Kidney epithelial cell (primary cell): ENCODE measurements around the gene RYR1. TPM values are rescaled to one million over a fixed set of nuclear protein-coding genes. Genes with fewer than 3 reads are reported as not detected.
"Not testable (repeated sequence)": the region's sequence is repeated elsewhere in the genome, so short reads cannot be mapped to it uniquely, and the experiment has no call there.

Source experiments
- DNase-seq: peaks from one replicate; pipeline ENCODE4 v3.0.0-alpha.2; 2010; ENCODE audit warnings: low read depth
- H3K27me3 ChIP-seq: 2 replicates; pipeline ENCODE4 v1.6.0; 2011; ENCODE audit warnings: low read length; ENCODE audit not compliant: control insufficient read depth, insufficient read depth
- H3K36me3 ChIP-seq: 2 replicates; pipeline ENCODE4 v1.5.1; 2011; ENCODE audit warnings: low read length; ENCODE audit not compliant: control insufficient read depth, insufficient read depth
- H3K4me3 ChIP-seq: 2 replicates; pipeline ENCODE4 v1.5.1; 2011; ENCODE audit warnings: low read depth, mild to moderate bottlenecking, control low read depth, low read length
- total RNA-seq: library from RNA; depleted of rRNA; stranded (reverse); fragments of >200 nt; gene quantifications from 2 replicates; pipeline ENCODE4 v1.2.3, GENCODE V29; 2015
- TF ChIP-seq, protein P1 (sequence below): IDR thresholded peaks from 2 replicates; pipeline ENCODE4 v1.5.1; 2011; ENCODE audit warnings: mild to moderate bottlenecking, moderate library complexity, low read length, control low read depth, inconsistent platforms; ENCODE audit not compliant: insufficient read depth, poor library complexity, severe bottlenecking

RYR1 gene
- total RNA-seq, 1 donor from 2014 or later, result 0.17 TPM

DNA sequence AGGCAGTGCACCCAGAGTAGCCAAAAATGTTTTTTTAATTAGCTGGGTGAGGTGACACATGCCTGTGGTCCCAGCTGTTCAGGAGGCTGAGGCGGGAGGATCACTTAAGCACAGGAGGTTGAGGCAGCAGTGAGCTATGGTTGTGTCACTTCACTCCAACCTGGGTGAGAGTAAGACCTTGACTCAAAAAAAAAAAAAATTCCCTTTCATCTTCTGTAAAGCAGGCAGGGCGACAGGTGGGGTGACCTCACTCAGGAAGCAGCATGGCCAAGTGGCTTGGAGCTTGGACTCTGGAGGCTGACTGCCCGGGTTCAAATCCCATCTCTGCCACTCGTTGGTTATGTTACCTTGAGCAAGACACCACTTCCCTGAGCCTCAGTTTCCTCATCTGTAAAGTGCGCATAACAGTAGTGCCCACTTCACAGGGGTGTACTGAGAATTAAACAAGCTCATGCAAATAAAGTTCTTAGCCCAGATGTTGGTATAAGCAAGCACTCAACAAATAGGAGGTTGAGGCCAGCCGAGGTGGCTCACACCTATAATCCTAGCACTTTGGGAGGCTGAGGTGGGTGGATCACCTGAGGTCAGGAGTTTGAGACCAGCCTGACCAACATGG, 136.0 kb downstream of the RYR1 start:
- Histone ChIP-seq H3K36me3 (no peaks in the 10 kb centered on the region), H3K27me3 (peaks cover 21% of the 10 kb centered on the region), H3K4me3 (no peak overlapping the region)
- DNase-seq, result no peak
- TF ChIP-seq, protein P1, sequence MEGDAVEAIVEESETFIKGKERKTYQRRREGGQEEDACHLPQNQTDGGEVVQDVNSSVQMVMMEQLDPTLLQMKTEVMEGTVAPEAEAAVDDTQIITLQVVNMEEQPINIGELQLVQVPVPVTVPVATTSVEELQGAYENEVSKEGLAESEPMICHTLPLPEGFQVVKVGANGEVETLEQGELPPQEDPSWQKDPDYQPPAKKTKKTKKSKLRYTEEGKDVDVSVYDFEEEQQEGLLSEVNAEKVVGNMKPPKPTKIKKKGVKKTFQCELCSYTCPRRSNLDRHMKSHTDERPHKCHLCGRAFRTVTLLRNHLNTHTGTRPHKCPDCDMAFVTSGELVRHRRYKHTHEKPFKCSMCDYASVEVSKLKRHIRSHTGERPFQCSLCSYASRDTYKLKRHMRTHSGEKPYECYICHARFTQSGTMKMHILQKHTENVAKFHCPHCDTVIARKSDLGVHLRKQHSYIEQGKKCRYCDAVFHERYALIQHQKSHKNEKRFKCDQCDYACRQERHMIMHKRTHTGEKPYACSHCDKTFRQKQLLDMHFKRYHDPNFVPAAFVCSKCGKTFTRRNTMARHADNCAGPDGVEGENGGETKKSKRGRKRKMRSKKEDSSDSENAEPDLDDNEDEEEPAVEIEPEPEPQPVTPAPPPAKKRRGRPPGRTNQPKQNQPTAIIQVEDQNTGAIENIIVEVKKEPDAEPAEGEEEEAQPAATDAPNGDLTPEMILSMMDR, result no peak

GRCh38 chr19:38571682-38572081, 138.2 kb downstream of the RYR1 start:
- TF ChIP-seq, protein P1, result no peak
- no peak for DNase-seq
- Histone ChIP-seq H3K27me3 (peaks cover 5% of the 10 kb centered on the region), H3K36me3 (no peaks in the 10 kb centered on the region), H3K4me3 (no peak overlapping the region)

- TF ChIP-seq, protein P1, result no peak
- DNase-seq, result no peak
- H3K4me3 ChIP-seq, result no peak overlapping the region
- H3K36me3 ChIP-seq, result no peaks in the 10 kb centered on the region
- no peaks in the 10 kb centered on the region for H3K27me3 ChIP-seq
Observed at GRCh38 chr19:38577826-38578225, 144.3 kb downstream of the RYR1 start.

DNA sequence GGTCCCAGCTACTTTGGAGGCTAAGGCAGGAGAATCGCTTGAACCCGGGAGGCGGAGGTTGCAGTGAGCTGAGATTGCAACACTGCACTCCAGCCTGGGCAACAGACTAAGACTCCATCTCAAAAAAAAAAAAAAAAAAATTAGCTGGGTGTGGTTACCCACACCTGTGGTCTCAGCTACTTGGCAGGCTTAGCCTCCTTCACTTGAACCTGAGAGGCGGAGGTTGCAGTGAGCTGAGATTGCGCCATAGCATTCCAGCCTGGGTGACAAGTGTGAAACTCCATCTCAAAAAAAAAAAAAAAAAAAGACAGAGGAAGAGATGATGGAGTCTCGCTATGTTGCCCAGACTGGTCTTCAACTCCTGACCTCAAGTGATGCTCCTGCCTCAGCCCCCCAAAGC, 145.8 kb downstream of the RYR1 start:
- not testable (repeated sequence) for H3K36me3 ChIP-seq, DNase-seq

DNA sequence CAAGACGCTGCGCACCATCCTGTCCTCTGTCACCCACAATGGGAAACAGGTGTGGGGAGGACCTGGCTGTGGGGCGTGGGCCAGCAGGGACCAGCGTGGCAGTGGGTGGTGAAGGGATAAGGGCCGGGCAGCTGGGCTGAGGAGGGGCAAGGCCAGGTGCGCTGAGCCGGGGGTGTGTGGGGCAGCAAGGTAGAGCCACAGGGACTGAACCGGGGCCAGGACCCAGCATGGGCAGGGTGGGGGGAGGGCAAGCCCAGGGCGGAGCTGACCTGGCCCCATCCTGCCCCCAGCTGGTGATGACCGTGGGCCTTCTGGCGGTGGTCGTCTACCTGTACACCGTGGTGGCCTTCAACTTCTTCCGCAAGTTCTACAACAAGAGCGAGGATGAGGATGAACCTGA, 146.6 kb downstream of the RYR1 start:
- H3K36me3 ChIP-seq, result no peaks in the 10 kb centered on the region
- no peak for DNase-seq
- H3K27me3 ChIP-seq, result no peaks in the 10 kb centered on the region
- TF ChIP-seq, protein P1, result no peak
- no peak overlapping the region for H3K4me3 ChIP-seq

More for the DNA sequence above, 145.8 kb downstream of the RYR1 start:
- H3K27me3 ChIP-seq, H3K4me3 ChIP-seq: not testable (repeated sequence)

DNA sequence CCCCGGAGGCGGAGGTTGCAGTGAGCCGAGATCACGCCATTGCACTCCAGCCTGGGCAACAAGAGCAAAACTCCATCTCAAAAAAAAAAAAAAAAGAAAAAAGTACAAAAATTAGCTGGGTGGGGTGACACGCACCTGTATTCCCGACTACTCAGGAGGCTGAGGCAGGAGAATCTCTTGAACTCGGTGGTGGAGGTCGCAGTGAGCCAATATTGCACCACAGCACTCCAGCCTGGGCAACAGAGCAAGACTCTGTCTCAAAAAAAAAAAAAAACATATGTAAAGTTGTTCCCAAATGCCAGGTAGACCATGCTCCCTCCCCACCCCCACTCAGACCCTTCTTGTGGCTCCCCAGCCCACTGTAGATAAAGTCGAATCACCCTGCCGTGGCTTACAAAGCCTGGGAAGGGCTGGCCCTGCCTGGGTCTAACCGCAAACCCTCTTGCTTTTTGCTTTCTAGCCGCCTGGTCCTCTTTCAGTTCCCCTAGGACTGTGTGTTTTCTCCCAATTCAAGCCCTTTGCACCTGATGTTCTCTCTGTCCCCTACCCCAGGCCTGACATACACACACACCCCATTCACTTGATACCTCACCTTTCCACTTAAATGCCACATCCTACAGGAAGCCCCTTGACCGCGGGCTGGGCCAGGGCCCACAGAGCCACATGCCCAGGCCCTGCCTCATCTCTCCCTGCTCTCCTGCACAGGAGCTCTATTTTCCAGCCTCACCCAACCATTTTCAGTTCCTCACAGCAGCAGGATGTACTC, 149.9 kb downstream of the RYR1 start:
- TF ChIP-seq, protein P1, result no peak

More for the DNA sequence above, 149.9 kb downstream of the RYR1 start:
- H3K27me3 ChIP-seq, result no peaks in the 10 kb centered on the region
- H3K4me3 ChIP-seq, result no peak overlapping the region
- DNase-seq, result no peak
- no peaks in the 10 kb centered on the region for H3K36me3 ChIP-seq
